Stimulated activated CD8-positive, alpha-beta memory T cell treated with anti-CD3 and anti-CD28 coated beads, Interleukin-4, amount 100 ng/mL, for 1 hour (primary cell): ENCODE results near the gene MAPK1IP1L.

Source experiments
- DNase-seq, 2 donors: peaks; one replicate each; pipeline ENCODE4 v3.0.0-alpha.2; 2020; ENCODE audit warnings: low read depth in 2 of 2, low spot score in 1 of 2

Gene MAPK1IP1L

GRCh38 chr14:55094292-55095157 lies 43.1 kb downstream of the MAPK1IP1L start:
- DNase-seq = no peak

GRCh38 chr14:55097881-55098560 lies 46.6 kb downstream of the MAPK1IP1L start:
- no peak for DNase-seq

GRCh38 chr14:55098561-55098898 lies 47.1 kb downstream of the MAPK1IP1L start:
- DNase-seq = no peak

- no peak for DNase-seq
These were observed 48.3 kb downstream of the MAPK1IP1L start for GRCh38 chr14:55099756-55100155.

GRCh38 chr14:55101698-55102097 lies 50.3 kb downstream of the MAPK1IP1L start:
- DNase-seq = no peak

GRCh38 chr14:55102141-55102621 lies 50.7 kb downstream of the MAPK1IP1L start:
- DNase-seq = peak in 1 of 2 donors; percentile 14

- DNase-seq = peak in 1 of 2 donors; percentile 21
These were observed 51.7 kb downstream of the MAPK1IP1L start for GRCh38 chr14:55103005-55103640.

GRCh38 chr14:55103971-55104954 lies 52.8 kb downstream of the MAPK1IP1L start:
- no peak for DNase-seq

GRCh38 chr14:55105991-55106390 lies 54.5 kb downstream of the MAPK1IP1L start:
- DNase-seq = no peak

GRCh38 chr14:55107766-55108554 lies 56.5 kb downstream of the MAPK1IP1L start:
- DNase-seq = no peak

GRCh38 chr14:55109836-55110235 lies 58.4 kb downstream of the MAPK1IP1L start:
- DNase-seq = no peak

GRCh38 chr14:55111122-55111708 lies 59.8 kb downstream of the MAPK1IP1L start:
- DNase-seq = no peak

GRCh38 chr14:55114720-55115119 lies 63.3 kb downstream of the MAPK1IP1L start:
- DNase-seq = no peak

GRCh38 chr14:55115460-55115859 lies 64.0 kb downstream of the MAPK1IP1L start:
- no peak for DNase-seq

GRCh38 chr14:55115861-55116245 lies 64.4 kb downstream of the MAPK1IP1L start:
- no peak for DNase-seq

- no peak for DNase-seq
These were observed 65.0 kb downstream of the MAPK1IP1L start for GRCh38 chr14:55116246-55117030.

GRCh38 chr14:55117803-55118441 lies 66.5 kb downstream of the MAPK1IP1L start:
- no peak for DNase-seq

- no peak for DNase-seq
These were observed 67.3 kb downstream of the MAPK1IP1L start for GRCh38 chr14:55118761-55119160.
